IPS-18a (cell line): Measurements from ENCODE around the gene RAMP3.

Source experiments
- H3K27ac ChIP-seq: one replicate; pipeline ENCODE4 v1.5.1; 2013; ENCODE audit warnings: low read length
- H3K27me3 ChIP-seq: one replicate; pipeline ENCODE4 v1.6.1; 2013; ENCODE audit warnings: mild to moderate bottlenecking, low read length; ENCODE audit not compliant: control insufficient read depth, insufficient read depth
- H3K36me3 ChIP-seq: one replicate; pipeline ENCODE4 v1.6.1; 2013; ENCODE audit warnings: low read depth, low read length; ENCODE audit not compliant: control insufficient read depth
- H3K4me1 ChIP-seq: one replicate; pipeline ENCODE4 v1.6.1; 2013; ENCODE audit warnings: low read depth, low read length; ENCODE audit not compliant: control insufficient read depth
- H3K4me3 ChIP-seq: one replicate; pipeline ENCODE4 v1.5.1; 2013; ENCODE audit warnings: low read length
- H3K9ac ChIP-seq: one replicate; pipeline ENCODE4 v1.6.1; 2013; ENCODE audit warnings: mild to moderate bottlenecking, low read length, moderate library complexity
- H3K9me3 ChIP-seq: one replicate; pipeline ENCODE4 v1.6.1; 2013; ENCODE audit warnings: low read depth, low read length; ENCODE audit not compliant: control insufficient read depth

RAMP3 gene

GRCh38 chr7:45122975-45123860, 34.4 kb upstream of the RAMP3 start:
- H3K27ac ChIP-seq: no peak overlapping the region
- H3K9me3 ChIP-seq: no peaks in the 10 kb centered on the region
- peaks cover 13% of the 10 kb centered on the region for H3K4me1 ChIP-seq
- no peaks in the 10 kb centered on the region for H3K27me3 ChIP-seq
- H3K36me3 ChIP-seq: no peaks in the 10 kb centered on the region
- no peak overlapping the region for H3K9ac ChIP-seq
- no peak overlapping the region for H3K4me3 ChIP-seq

DNA sequence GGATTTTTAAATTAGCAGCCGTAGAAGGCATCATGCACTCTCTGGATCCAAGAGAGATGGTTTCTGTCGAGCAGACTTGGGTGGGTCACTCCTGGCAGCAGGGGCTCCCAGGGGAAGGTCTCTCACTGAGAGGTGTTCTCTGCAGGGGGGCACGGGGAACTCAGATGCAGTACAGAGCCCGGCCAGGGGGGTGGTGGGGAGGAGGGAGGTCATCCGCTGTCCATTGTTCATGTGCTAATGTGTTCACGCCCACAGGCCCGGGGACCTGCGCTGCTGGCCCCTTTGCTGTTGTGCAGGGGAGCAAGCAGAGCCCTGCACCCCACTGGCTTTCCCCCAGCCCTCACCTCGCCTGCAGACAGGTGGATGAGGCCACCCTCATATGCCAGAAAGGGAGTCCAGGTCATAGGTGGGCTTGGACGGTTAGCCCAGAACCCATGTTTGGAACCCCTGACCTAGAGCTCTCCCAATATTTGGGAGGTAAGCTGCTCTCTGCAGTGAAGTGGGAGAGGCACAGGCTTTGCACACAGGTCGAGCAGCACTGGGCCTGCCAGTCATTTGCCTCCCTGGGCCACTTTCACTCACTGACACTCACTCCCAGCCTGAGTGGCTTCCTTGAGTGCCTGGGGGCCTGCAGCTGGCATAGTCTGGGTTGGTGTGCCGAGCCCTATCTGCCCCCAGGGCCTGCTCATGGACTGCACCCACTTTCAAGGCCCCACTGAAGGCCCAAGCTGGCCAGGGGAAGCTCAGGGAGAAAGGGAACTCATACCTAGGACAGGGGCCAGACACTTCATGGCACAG, 33.5 kb upstream of the RAMP3 start:
- Histone ChIP-seq H3K27me3 (no peaks in the 10 kb centered on the region), H3K27ac (no peak overlapping the region), H3K9ac (no peak overlapping the region), H3K36me3 (no peaks in the 10 kb centered on the region), H3K4me3 (no peak overlapping the region), H3K4me1 (peaks cover 13% of the 10 kb centered on the region), H3K9me3 (no peaks in the 10 kb centered on the region)

- no peaks in the 10 kb centered on the region for H3K36me3 ChIP-seq
- peaks cover 13% of the 10 kb centered on the region for H3K4me1 ChIP-seq
- no peak overlapping the region for H3K27ac ChIP-seq
- H3K9me3 ChIP-seq: no peaks in the 10 kb centered on the region
- H3K4me3 ChIP-seq: no peak overlapping the region
- H3K27me3 ChIP-seq: no peaks in the 10 kb centered on the region
- no peak overlapping the region for H3K9ac ChIP-seq
These were observed 32.2 kb upstream of the RAMP3 start for GRCh38 chr7:45125193-45125904.

DNA sequence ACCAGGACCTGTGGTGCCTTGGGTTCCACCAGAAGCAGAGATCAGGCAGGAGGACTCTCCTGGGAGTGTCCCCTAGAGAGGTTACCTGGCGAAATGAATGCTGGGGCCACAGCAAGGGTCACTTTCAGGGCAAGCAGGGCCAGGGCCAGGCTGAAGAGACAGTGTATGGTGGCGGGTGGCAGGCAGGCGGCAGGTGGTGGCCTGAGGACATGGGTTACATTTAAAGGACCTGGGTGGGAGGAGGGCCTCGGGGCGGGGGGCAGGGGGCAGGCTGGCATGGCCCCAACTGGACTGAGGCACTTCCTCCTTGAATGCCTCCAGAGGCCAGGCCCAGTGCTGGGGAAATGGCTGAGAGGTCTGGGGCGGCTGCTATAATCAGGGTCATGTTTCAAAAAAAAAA, 31.4 kb upstream of the RAMP3 start:
- no peaks in the 10 kb centered on the region for H3K9me3 ChIP-seq
- peaks cover 13% of the 10 kb centered on the region for H3K4me1 ChIP-seq
- H3K27ac ChIP-seq: no peak overlapping the region
- H3K36me3 ChIP-seq: no peaks in the 10 kb centered on the region
- no peak overlapping the region for H3K4me3 ChIP-seq
- H3K27me3 ChIP-seq: no peaks in the 10 kb centered on the region
- H3K9ac ChIP-seq: no peak overlapping the region

DNA sequence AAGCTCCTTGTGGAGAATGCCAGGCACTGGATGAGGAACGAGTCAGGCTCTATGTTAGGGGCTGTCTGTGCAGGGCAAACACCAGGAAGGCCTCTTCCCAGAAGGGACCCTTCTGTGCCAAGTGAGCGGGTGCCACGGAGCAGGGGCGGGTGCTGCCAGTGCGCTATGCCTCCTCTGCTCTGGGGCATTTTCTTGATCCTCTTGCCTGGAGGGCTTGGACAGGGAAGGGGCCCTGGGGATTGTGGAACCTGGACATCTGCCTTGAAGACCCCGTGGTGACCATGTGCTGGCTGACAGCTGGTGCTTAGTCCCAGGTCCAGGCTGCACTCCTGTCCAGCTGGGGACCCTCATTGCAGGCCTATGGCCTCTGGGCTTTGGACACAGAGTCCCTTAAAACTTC, 30.7 kb upstream of the RAMP3 start:
- Histone ChIP-seq H3K27me3 (no peaks in the 10 kb centered on the region), H3K9me3 (no peaks in the 10 kb centered on the region), H3K4me1 (peaks cover 13% of the 10 kb centered on the region), H3K4me3 (no peak overlapping the region), H3K36me3 (no peaks in the 10 kb centered on the region), H3K27ac (no peak overlapping the region), H3K9ac (no peak overlapping the region)

DNA sequence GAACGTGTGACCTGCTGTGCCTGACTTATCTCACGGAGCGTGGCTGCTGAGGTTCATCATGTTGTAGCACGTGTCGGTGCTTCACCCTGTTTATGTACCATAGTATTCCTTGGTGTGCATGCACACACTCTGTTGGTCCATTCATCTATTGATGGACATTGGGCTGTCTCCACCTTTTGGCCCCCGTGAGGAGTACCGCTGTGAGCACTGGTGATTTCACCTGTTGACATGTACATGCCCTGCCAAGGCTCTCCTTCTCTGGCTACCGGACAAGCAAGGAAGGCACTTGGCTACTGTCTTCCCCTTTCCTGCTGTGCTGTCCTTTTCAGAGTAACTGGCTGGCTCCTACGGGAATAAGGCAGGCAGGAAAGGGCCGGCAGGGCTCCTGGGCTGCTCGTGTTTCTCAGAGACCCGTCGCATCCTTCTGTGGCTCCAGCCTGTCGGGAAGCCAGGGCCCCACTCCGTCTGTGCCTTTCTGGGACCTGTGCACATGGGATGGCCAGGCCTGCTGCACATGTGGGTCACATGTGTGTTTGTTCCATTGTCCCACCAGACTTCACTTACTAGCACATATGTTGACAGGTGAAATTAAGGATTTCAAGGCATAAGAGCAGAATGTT, 28.3 kb upstream of the RAMP3 start:
- Histone ChIP-seq H3K36me3 (no peaks in the 10 kb centered on the region), H3K4me1 (peaks cover 1% of the 10 kb centered on the region), H3K9ac (no peak overlapping the region), H3K27ac (no peak overlapping the region), H3K4me3 (no peak overlapping the region), H3K27me3 (no peaks in the 10 kb centered on the region), H3K9me3 (no peaks in the 10 kb centered on the region)

GRCh38 chr7:45129906-45130305, 27.7 kb upstream of the RAMP3 start:
- Histone ChIP-seq H3K9me3 (no peaks in the 10 kb centered on the region), H3K36me3 (no peaks in the 10 kb centered on the region), H3K27ac (no peak overlapping the region), H3K27me3 (no peaks in the 10 kb centered on the region), H3K4me1 (no peaks in the 10 kb centered on the region), H3K9ac (no peak overlapping the region), H3K4me3 (no peak overlapping the region)

GRCh38 chr7:45130910-45131309, 26.7 kb upstream of the RAMP3 start:
- H3K36me3 ChIP-seq: no peaks in the 10 kb centered on the region
- no peak overlapping the region for H3K4me3 ChIP-seq
- H3K4me1 ChIP-seq: no peaks in the 10 kb centered on the region
- H3K27ac ChIP-seq: no peak overlapping the region
- H3K9me3 ChIP-seq: no peaks in the 10 kb centered on the region
- H3K27me3 ChIP-seq: no peaks in the 10 kb centered on the region
- no peak overlapping the region for H3K9ac ChIP-seq

DNA sequence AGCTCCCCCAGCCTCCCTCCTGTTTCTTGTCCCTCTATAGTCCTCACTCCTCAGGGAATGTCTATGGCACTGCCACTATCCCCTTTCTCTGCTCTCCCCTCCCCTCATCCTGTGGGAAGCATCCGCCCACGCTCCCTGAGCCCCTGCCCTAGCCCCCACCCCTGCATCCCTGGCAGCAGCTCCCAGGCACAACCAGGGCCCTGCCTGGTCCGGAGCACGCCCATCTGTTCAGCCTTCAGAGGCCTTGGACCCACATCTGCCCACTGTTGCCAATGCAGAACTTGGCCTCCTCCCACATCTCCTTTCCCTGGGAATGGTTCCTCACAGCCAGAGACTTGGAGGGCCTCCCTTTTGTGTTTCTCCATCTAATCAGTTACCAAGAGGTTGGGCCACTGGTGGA, 25.7 kb upstream of the RAMP3 start:
- H3K9me3 ChIP-seq: no peaks in the 10 kb centered on the region
- H3K27me3 ChIP-seq: no peaks in the 10 kb centered on the region
- H3K9ac ChIP-seq: no peak overlapping the region
- no peaks in the 10 kb centered on the region for H3K36me3 ChIP-seq
- no peaks in the 10 kb centered on the region for H3K4me1 ChIP-seq
- no peak overlapping the region for H3K4me3 ChIP-seq
- no peak overlapping the region for H3K27ac ChIP-seq

GRCh38 chr7:45132708-45133320, 24.8 kb upstream of the RAMP3 start:
- H3K36me3 ChIP-seq: no peaks in the 10 kb centered on the region
- H3K4me1 ChIP-seq: no peaks in the 10 kb centered on the region
- no peak overlapping the region for H3K9ac ChIP-seq
- H3K9me3 ChIP-seq: no peaks in the 10 kb centered on the region
- H3K4me3 ChIP-seq: no peak overlapping the region
- H3K27me3 ChIP-seq: no peaks in the 10 kb centered on the region
- no peak overlapping the region for H3K27ac ChIP-seq

GRCh38 chr7:45133352-45133751, 24.2 kb upstream of the RAMP3 start:
- Histone ChIP-seq H3K36me3 (no peaks in the 10 kb centered on the region), H3K9me3 (no peaks in the 10 kb centered on the region), H3K27ac (no peak overlapping the region), H3K4me3 (no peak overlapping the region), H3K9ac (no peak overlapping the region), H3K4me1 (no peaks in the 10 kb centered on the region), H3K27me3 (no peaks in the 10 kb centered on the region)
